ENCODE data around the gene NCAPG. TPM values are rescaled to one million over a fixed set of nuclear protein-coding genes. Genes with fewer than 3 reads are reported as not detected.
A peak's percentile ranks its signal among the peaks of the same experiment; 100 is the strongest.

Gene NCAPG
- total RNA-seq, 1 donor from 2014 or later = 6.0 TPM

DNA sequence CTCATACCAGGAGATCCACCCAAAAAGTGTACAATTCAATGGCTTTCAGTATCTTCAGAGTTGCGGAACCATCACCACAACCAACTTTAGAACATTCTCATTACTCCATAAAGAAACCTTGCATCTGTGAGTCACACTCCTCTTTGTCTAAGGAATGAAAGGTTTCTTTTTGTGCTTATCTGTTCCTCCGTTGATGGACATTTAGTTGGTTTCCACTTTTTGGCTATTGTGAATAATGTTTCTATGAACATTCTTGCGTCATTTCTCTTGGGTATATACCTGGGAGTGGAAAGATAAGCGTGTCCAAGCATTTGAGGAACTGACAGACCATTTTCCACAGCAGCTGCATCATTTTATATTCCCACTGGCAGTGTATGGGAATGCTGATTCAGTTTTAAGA lies 39.9 kb upstream of the NCAPG start:
- no peaks in the 10 kb centered on the region for H3K4me1 Mint-ChIP-seq (ENCODE audit: low read depth, unreplicated experiment)
- peaks cover 2% of the 10 kb centered on the region for H3K9me3 Mint-ChIP-seq (ENCODE audit: unreplicated experiment)
- H3K27ac Mint-ChIP-seq (ENCODE audit: unreplicated experiment) = no peak overlapping the region
- no peaks in the 10 kb centered on the region for H3K27me3 Mint-ChIP-seq (ENCODE audit: unreplicated experiment)
- DNase-seq = no peak
- H3K4me3 Mint-ChIP-seq (ENCODE audit: unreplicated experiment) = no peak overlapping the region
- TF ChIP-seq, protein P1, sequence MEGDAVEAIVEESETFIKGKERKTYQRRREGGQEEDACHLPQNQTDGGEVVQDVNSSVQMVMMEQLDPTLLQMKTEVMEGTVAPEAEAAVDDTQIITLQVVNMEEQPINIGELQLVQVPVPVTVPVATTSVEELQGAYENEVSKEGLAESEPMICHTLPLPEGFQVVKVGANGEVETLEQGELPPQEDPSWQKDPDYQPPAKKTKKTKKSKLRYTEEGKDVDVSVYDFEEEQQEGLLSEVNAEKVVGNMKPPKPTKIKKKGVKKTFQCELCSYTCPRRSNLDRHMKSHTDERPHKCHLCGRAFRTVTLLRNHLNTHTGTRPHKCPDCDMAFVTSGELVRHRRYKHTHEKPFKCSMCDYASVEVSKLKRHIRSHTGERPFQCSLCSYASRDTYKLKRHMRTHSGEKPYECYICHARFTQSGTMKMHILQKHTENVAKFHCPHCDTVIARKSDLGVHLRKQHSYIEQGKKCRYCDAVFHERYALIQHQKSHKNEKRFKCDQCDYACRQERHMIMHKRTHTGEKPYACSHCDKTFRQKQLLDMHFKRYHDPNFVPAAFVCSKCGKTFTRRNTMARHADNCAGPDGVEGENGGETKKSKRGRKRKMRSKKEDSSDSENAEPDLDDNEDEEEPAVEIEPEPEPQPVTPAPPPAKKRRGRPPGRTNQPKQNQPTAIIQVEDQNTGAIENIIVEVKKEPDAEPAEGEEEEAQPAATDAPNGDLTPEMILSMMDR (IDR thresholded peaks at IDR 0.05; ENCODE audit: partially characterized antibody, unreplicated experiment) = no peak
- no peaks in the 10 kb centered on the region for H3K36me3 Mint-ChIP-seq (ENCODE audit: unreplicated experiment)

- no peak overlapping the region for H3K27ac Mint-ChIP-seq (ENCODE audit: unreplicated experiment)
- no peak overlapping the region for H3K4me3 Mint-ChIP-seq (ENCODE audit: unreplicated experiment)
- no peaks in the 10 kb centered on the region for H3K36me3 Mint-ChIP-seq (ENCODE audit: unreplicated experiment)
- TF ChIP-seq, protein P1 (IDR thresholded peaks at IDR 0.05; ENCODE audit: partially characterized antibody, unreplicated experiment) = no peak
- no peaks in the 10 kb centered on the region for H3K27me3 Mint-ChIP-seq (ENCODE audit: unreplicated experiment)
- H3K9me3 Mint-ChIP-seq (ENCODE audit: unreplicated experiment) = peaks cover 2% of the 10 kb centered on the region
- H3K4me1 Mint-ChIP-seq (ENCODE audit: low read depth, unreplicated experiment) = no peaks in the 10 kb centered on the region
- DNase-seq = no peak
These were observed 39.4 kb upstream of the NCAPG start for GRCh38 chr4:17771284-17771908.

DNA sequence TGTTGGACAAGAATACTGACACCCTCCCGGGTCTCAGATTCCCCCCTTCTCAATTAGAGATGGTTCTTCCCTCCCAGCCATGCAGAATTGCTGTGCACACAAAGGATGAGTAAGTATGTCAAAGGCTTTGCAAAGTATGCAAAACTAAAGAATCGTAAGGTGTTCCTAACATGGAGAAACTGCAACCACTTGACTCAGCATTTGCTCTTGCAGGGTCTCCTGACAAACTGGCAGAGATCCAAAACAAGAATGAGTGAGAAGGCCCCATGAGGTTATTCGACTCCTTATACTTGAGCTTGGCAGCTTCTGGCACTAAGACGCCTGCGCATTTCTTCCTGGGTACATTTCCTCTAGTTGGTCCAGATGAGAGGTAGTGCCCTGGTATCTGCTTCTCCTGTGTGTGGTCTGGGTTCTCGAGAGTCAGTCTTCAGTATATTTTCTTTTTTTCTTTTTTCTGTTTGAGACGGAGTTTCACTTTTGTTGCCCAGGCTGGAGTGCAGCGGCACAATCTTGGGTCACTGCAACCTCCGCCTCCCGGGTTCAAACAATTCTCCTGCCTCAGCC lies 37.6 kb upstream of the NCAPG start:
- no peaks in the 10 kb centered on the region for H3K36me3 Mint-ChIP-seq (ENCODE audit: unreplicated experiment)
- H3K4me3 Mint-ChIP-seq (ENCODE audit: unreplicated experiment) = no peak overlapping the region
- TF ChIP-seq, protein P1 (IDR thresholded peaks at IDR 0.05; ENCODE audit: partially characterized antibody, unreplicated experiment) = no peak
- H3K9me3 Mint-ChIP-seq (ENCODE audit: unreplicated experiment) = peaks cover 2% of the 10 kb centered on the region
- no peak overlapping the region for H3K27ac Mint-ChIP-seq (ENCODE audit: unreplicated experiment)
- H3K4me1 Mint-ChIP-seq (ENCODE audit: low read depth, unreplicated experiment) = no peaks in the 10 kb centered on the region
- peaks cover 3% of the 10 kb centered on the region for H3K27me3 Mint-ChIP-seq (ENCODE audit: unreplicated experiment)
- no peak for DNase-seq

DNA sequence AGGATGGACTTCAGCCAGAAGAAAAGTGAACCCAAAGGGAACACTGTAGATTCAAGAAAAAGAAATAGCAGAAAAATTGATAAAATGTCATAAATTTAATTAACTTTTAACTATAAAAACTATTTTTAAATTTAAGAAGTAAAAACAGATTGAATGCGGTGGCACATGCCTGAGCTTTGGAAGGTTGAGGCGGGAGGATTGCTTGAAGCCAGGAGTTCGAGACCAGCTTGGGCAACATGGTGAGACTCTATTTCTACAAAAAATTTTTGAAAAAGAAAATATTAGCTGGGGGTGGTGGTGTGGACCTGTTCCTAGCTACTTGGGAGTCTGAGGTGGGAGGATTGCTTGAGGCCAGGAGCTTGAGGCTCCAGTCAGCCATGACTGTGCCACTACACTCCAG lies 32.3 kb upstream of the NCAPG start:
- Mint-ChIP-seq H3K9me3 (ENCODE audit: unreplicated experiment) (peaks cover 2% of the 10 kb centered on the region), H3K4me1 (ENCODE audit: low read depth, unreplicated experiment) (peaks cover 4% of the 10 kb centered on the region), H3K36me3 (ENCODE audit: unreplicated experiment) (peaks cover 3% of the 10 kb centered on the region), H3K27me3 (ENCODE audit: unreplicated experiment) (peaks cover 17% of the 10 kb centered on the region), H3K4me3 (ENCODE audit: unreplicated experiment) (no peak overlapping the region), H3K27ac (ENCODE audit: unreplicated experiment) (no peak overlapping the region)
- DNase-seq = no peak
- TF ChIP-seq, protein P1 (IDR thresholded peaks at IDR 0.05; ENCODE audit: partially characterized antibody, unreplicated experiment) = no peak

- peaks cover 17% of the 10 kb centered on the region for H3K27me3 Mint-ChIP-seq (ENCODE audit: unreplicated experiment)
These were observed 30.1 kb upstream of the NCAPG start for GRCh38 chr4:17780501-17781299.

More at GRCh38 chr4:17780501-17781299, 30.1 kb upstream of the NCAPG start:
- H3K4me1 Mint-ChIP-seq (ENCODE audit: low read depth, unreplicated experiment) = peaks cover 4% of the 10 kb centered on the region
- TF ChIP-seq, protein P1 (IDR thresholded peaks at IDR 0.05; ENCODE audit: partially characterized antibody, unreplicated experiment) = no peak
- peak overlapping the region; percentile 92 for H3K4me3 Mint-ChIP-seq (ENCODE audit: unreplicated experiment)
- H3K36me3 Mint-ChIP-seq (ENCODE audit: unreplicated experiment) = peaks cover 3% of the 10 kb centered on the region
- H3K9me3 Mint-ChIP-seq (ENCODE audit: unreplicated experiment) = no peaks in the 10 kb centered on the region
- DNase-seq = no peak
- H3K27ac Mint-ChIP-seq (ENCODE audit: unreplicated experiment) = no peak overlapping the region

All from glutamatergic neuron (in vitro differentiated cells).